SHP77 (cell line): ENCODE data around the gene CTAGE1.

Source experiments
- DNase-seq, 2 experiments: peaks; one replicate each; lab custom pipeline; 2025; lab: John Stamatoyannopoulos, UW

The CTAGE1 gene

DNA sequence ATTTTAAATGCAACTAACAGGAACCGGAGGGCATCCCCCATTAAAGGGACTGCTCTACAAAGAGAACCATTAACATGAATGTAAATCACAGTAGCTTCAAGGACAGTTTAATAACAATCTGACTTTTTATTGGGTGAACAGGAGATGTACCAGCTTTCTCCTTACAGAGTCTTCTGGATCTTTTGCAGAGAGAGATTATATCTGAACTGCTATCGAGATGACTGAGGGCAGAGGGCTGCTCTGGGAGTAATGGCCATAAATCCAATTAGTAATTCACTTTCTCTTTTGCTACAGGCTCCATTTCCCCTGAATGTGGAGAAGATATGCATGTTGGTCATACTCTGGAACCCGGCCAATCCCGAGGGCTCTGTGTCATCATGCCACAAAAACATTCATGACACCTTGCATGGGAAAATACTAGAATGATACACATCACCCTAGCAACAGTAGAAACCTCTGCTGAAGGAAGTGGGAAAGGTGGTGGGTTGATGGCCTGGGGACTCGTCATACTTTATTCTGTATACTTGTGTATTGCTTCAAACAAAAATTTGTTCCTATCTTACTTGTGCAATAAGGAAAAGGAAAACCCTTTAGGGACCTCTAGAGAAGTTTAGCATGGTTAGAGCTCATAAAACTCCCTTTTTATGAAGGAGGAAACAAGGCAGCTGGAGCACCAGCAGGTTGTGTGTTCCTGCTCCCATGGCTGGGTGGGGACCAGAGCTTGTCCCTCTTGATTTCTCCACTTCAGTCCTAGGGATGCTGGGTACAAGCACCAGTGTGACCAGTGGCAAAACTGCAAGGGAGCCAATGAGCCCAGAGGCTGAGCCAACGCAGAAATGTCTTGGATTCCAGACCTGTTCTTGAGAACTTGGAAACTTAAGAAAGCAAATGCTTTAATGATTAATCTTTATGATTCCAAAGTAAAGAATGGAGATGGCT is 26.0 kb downstream of the CTAGE1 start:
- no peak for DNase-seq

DNA sequence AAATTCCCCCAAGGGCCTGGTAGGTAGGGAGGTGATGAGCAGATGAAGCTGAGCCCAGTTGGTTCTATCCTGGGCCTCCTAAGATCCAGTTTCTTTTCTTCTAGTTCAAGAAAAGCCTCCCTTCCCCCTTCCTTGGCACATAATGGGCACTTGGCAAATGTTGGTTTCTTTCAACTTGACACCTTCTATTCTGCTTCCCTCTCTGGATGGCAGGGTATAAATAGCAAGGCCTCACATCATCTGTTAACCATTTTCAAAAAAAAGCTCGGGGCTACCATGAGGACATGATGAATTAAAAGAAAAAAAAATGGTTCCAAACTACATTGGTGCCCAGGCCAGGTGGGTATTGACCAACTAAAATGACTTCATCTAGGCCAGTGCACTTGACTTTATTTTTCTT is 29.9 kb downstream of the CTAGE1 start:
- no peak for DNase-seq

DNA sequence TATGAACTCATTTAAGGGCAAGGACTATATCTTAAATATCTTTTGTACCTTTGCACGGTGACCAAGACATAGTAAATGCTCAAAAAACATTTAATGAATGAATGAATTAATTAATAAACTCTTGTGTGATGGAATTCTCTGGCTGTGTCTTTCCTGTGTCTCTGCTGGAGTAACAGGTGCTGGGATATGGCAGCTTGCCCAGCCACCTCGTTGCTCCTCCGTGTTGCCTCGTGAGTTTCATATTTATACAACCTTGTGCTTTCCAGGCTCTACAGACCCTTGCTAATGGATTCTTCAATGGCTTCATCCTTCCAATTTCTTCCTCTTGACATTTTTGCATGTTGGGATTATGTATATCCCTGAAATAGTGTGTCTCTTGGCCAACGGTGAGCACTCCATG is 30.4 kb downstream of the CTAGE1 start:
- no peak for DNase-seq

DNA sequence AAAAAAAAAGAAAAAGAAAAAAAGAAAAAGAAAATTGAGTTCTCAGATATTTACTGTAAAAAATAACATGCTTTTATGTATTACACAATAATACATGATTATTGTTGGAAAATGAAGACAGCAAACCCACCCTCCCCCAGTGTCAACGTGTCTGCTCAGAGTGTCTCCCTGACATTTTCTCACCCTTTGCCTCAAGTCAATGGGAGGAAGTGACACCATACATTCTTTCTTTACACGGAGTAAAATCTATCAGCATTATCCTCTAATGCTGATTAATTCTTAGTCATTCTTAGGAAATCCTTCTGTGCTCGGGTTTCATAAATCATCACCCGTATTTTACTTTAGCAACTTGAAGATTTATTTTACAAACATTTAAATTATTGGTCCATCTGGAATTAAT is 32.0 kb downstream of the CTAGE1 start:
- no peak for DNase-seq

DNA sequence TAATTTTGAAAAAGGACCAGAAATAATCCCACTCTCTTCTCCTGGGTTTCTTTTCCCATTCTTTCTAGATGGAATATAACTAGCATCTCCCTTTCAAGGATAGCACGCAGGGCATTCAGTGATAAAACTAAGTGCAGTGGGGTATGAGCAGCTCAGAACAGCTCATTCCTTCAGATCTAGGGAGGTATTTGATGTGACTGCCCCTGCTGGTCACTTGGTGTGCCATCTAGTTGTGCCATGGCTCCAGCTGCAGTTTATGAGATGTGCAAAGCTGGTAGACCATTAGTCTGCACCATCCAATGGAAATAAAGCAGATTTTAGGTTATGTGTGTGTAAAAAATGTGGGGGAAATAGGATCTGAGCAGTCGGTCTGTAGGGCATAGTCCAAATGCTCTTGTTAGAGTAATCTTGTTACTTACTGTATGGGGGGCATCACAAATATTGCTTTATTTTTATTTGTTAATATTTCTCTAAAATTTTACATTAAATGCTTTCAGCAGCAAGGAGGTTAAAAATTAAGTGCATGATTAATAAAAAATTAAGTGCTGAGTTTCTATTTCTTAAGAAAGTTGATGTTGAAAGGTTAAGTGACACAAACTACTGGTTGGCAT is 38.9 kb downstream of the CTAGE1 start:
- DNase-seq = peak in 1 of 2 experiments; percentile 1

DNA sequence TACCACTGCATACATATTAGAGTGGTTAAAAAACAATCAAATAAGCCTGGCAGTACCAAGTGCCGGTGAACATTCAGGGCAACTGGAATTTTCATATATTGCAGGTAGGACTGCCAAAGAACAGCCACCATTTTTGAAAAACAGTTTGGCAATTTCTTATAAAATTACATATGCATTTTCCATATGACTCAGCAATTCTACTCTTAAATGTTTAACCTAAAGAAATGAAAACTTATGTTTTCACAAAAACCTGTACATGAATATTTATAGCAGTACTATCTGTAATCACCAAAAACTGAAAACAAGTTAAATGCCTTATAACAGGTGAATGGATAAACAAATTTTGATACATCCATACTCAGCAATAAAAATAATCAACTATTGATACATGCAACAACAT is 39.9 kb downstream of the CTAGE1 start:
- DNase-seq = no peak

DNA sequence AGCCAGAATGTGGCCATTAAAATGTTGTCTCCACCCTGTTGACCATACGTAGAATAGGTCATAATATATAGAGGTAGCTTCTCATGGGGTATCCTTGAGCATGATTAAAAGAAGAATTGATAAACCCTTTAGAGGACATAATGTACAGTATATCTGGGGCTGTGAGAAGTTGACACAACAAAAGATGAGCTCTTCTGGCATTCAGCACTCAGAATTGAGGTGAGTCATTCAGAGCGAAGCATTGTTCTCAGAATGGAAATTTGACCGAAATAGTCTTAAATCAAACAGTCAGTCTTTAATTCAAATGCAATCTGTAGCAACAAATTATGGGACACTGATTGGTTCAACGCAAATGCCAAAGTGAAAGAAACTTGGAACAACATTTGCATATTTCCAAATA is 47.3 kb downstream of the CTAGE1 start:
- DNase-seq = no peak

DNA sequence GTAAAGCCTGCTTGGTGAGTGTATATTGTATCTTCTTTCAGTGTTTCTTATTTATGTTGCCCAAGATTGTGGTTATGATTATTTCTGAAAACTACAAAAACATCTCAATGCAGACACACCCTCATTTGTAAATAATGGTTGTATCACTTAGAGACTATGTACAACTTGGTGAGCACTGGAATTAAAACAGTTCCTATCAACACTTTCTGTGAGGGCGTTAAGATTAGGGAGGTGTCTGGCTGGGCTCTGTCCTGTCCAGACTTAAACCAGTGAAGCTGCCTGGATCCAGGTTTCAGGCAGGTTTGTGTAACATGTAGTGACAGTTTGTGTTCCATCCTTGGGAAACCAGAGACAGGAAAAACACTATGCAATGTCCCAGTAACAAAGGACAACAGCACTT is 49.7 kb downstream of the CTAGE1 start:
- DNase-seq = no peak

DNA sequence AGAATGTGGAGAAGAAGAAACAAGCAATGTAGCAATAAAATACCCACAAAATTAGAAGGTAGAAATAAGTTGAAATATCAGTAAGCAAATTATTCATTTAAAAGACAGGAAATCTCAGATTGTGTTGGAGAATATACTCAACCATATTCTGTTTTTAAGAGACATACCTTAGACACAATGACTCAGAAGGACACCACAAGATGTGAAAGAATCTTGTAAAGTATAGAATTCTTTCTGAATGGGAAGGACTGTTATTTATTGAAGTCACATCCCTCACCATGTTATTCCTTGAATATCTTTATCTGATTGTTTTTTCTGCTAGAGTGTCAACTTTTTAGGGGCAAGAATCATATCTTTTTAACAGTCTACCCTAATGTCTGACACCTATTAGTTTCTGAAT is 50.4 kb downstream of the CTAGE1 start:
- no peak for DNase-seq

DNA sequence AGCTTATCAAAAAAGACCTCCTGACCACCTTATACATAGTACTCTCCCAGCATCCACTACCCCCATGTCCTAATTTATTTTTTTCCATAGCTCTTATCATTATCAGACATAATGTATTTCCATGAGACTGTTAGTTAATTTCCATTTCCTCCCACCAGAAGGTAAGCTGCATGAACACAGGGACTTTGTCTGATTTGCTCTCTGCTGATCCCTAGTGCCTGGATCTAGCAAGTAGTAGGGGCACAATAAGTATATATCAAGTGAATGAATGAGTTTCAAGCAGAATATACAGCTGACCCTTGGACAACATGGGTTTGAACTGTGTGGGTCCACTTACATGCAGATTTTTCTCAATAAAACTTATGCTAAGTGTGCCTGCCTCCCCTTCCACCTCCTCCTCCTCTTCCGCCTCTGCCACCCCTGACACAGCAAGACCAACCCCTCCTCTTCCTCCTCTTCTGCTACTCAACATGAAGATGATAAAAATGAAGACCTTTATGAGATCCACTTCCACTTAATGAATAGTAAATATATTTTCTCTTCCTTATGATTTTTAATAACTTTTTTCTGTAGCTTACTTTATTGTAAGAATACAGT is 53.8 kb downstream of the CTAGE1 start:
- no peak for DNase-seq
